GM12878 (cell line): Measurements from ENCODE around the gene MB. TPM values are rescaled to one million over a fixed set of nuclear protein-coding genes. Genes with fewer than 3 reads are reported as not detected.

Experiments
- ATAC-seq: fragments of 200-7000 bp; cut with Tn5 transposase; 3 replicates; pipeline ENCODE4 v1.9.1; 2020; ENCODE audit warnings: mild to moderate bottlenecking, moderate library complexity
- BruUV-seq: library from RNA; stranded (reverse); fragments of 400-500 nt; replicated peaks from 2 replicates; lab custom pipeline; 2021; lab: Mats Ljungman, UMichigan
- CTCF ChIA-PET: fragments of 300-600 bp; sonication (Branson Sonifier 250); formaldehyde crosslinking; extraction: SDS; loops from one replicate; lab custom pipeline; 2021; ENCODE audit warnings: inconsistent platforms; lab: Yijun Ruan, JAX
- POLR2A ChIA-PET: fragments of 350-600 bp; formaldehyde crosslinking; extraction: SDS; loops from one replicate; lab custom pipeline; 2021; ENCODE audit warnings: inconsistent platforms; lab: Charles Lee
- RAD21 ChIA-PET: fragments of 300-600 bp; sonication (Branson Sonifier 250); formaldehyde crosslinking; loops from one replicate; lab custom pipeline; 2023; ENCODE audit warnings: antibody characterized with exemption; ENCODE audit not compliant: unreplicated experiment; lab: Charles Lee
- SMC1A ChIA-PET: fragments of 300-600 bp; sonication (Branson Sonifier 250); formaldehyde crosslinking; loops from one replicate; lab custom pipeline; 2023; ENCODE audit not compliant: unreplicated experiment, uncharacterized antibody; lab: Charles Lee
- DNase-seq: peaks from one replicate; pipeline ENCODE4 v3.0.0-alpha.2; 2011; ENCODE audit warnings: low read depth, low spot score
- FAIRE-seq: peaks from 3 replicates; lab custom pipeline; 2011; peaks lifted over from hg19 to GRCh38; lab: Jason Lieb, UNC
- H2AFZ ChIP-seq: 2 replicates; pipeline ENCODE4 v1.6.0; 2011; ENCODE audit warnings: low read depth, low read length, control low read depth; ENCODE audit not compliant: control insufficient read depth
- H3K27ac ChIP-seq: 2 replicates; pipeline ENCODE4 v1.5.1; 2011; ENCODE audit warnings: control low read depth; ENCODE audit not compliant: control insufficient read depth, insufficient read depth
- H3K27me3 ChIP-seq, 2 experiments: replicated peaks in 1 of 2; 2 replicates each; pipeline versions ENCODE4 v1.6.0 to v1.6.1; 2011; ENCODE audit warnings: low read length in 1 of 2; ENCODE audit not compliant: control insufficient read depth in 2 of 2, insufficient read depth in 2 of 2
- H3K36me3 ChIP-seq, 2 experiments: 2 replicates each; pipeline ENCODE4 v1.5.1; 2011; ENCODE audit warnings: low read length in 1 of 2; ENCODE audit not compliant: control insufficient read depth in 2 of 2, insufficient read depth in 2 of 2
- H3K4me1 ChIP-seq: 2 replicates; pipeline ENCODE4 v1.6.1; 2011; ENCODE audit warnings: mild to moderate bottlenecking, low read length, moderate library complexity, mixed read lengths; ENCODE audit not compliant: control insufficient read depth, insufficient read depth
- H3K4me2 ChIP-seq: 2 replicates; pipeline ENCODE4 v1.6.0; 2011; ENCODE audit warnings: control low read depth; ENCODE audit not compliant: control insufficient read depth, insufficient read depth
- H3K4me3 ChIP-seq: fragments of 200-600 bp; sonication (generic); 2 replicates; pipeline ENCODE4 v1.5.1; 2016
- H3K79me2 ChIP-seq: 2 replicates; pipeline ENCODE4 v1.6.0; 2011; ENCODE audit warnings: low read length; ENCODE audit not compliant: control insufficient read depth, insufficient read depth
- H3K9ac ChIP-seq: 2 replicates; pipeline ENCODE4 v1.8.0; 2011; ENCODE audit warnings: low read length, control low read depth, mixed read lengths; ENCODE audit not compliant: control insufficient read depth, insufficient read depth
- H3K9me3 ChIP-seq: replicated peaks from 3 replicates; pipeline ENCODE4 v1.5.1; 2011; ENCODE audit warnings: mild to moderate bottlenecking, low read length; ENCODE audit not compliant: control insufficient read depth, insufficient read depth
- H4K20me1 ChIP-seq: 2 replicates; pipeline ENCODE4 v1.6.0; 2011; ENCODE audit not compliant: control insufficient read depth, insufficient read depth
- ASH2L ChIP-seq: fragments of 300-600, 200-600 bp; sonication (generic); IDR thresholded peaks from 2 replicates; pipeline ENCODE4 v1.6.1; 2017; ENCODE audit warnings: low read depth, mild to moderate bottlenecking, borderline replicate concordance
- ATF7 ChIP-seq: fragments of 450-650 bp; IDR thresholded peaks from 2 replicates; pipeline ENCODE4 v1.6.1; 2016; ENCODE audit warnings: low read depth, mild to moderate bottlenecking
- EP300 ChIP-seq, 2 experiments: fragments of 150-350 bp in 1 of 2; IDR thresholded peaks; 2 replicates each; pipeline ENCODE4 v1.6.1; 2011 to 2012; ENCODE audit warnings: low read depth in 2 of 2, low read length in 2 of 2, borderline replicate concordance in 1 of 2, improper control_type of control experiment in 1 of 2, inconsistent platforms in 1 of 2; ENCODE audit not compliant: control insufficient read depth in 1 of 2
- IKZF1 ChIP-seq: fragments of 450-650 bp; conservative IDR thresholded peaks from 2 replicates; pipeline ENCODE4 v1.6.1; 2017; ENCODE audit warnings: antibody characterized with exemption, mild to moderate bottlenecking
- POLR2A ChIP-seq: IDR thresholded peaks from 2 replicates; pipeline ENCODE4 v1.6.1; 2011; ENCODE audit warnings: low read depth, mild to moderate bottlenecking, low read length
- POLR2AphosphoS2 ChIP-seq: IDR thresholded peaks from 2 replicates; pipeline ENCODE4 v1.6.1; 2011; ENCODE audit warnings: low read depth, mild to moderate bottlenecking, low read length, improper control_type of control experiment, moderate library complexity
- REST ChIP-seq: IDR thresholded peaks from 2 replicates; pipeline ENCODE4 v1.6.1; 2012; ENCODE audit warnings: mild to moderate bottlenecking, low read depth, low read length
- SIX5 ChIP-seq: IDR thresholded peaks from 2 replicates; pipeline ENCODE4 v1.6.1; 2011; ENCODE audit warnings: mild to moderate bottlenecking, low read depth, low read length, moderate library complexity; ENCODE audit not compliant: severe bottlenecking
- TAF1 ChIP-seq: IDR thresholded peaks from 2 replicates; pipeline ENCODE4 v1.6.1; 2011; ENCODE audit warnings: mild to moderate bottlenecking, low read depth, low read length, borderline replicate concordance
- TCF3 ChIP-seq: IDR thresholded peaks from 2 replicates; pipeline ENCODE4 v1.6.1; 2012; ENCODE audit warnings: low read depth, mild to moderate bottlenecking, low read length, borderline replicate concordance; ENCODE audit not compliant: insufficient read depth
- ZNF384 ChIP-seq: IDR thresholded peaks from 2 replicates; pipeline ENCODE4 v1.6.1; 2012; ENCODE audit warnings: low read depth, mild to moderate bottlenecking, low read length, improper control_type of control experiment, borderline replicate concordance
- WGBS: methylation state at CpG from one replicate; pipeline ENCODE4 v1.1.6; 2016; ENCODE audit warnings: low lambda C conversion rate; ENCODE audit not compliant: insufficient replicate concordance, insufficient coverage; ENCODE audit errors: missing lambda C conversion rate; 5-methylcytosine and 5-hydroxymethylcytosine counted together
- in situ Hi-C: fragments of 300-500 bp; cut with MboI; formaldehyde crosslinking; loops from 9 replicates; pipeline ENCODE4 v1.14.3; 2018; ENCODE audit warnings: mixed read lengths
- intact Hi-C: fragments of 100-400 bp; cut with micrococcal nuclease; formaldehyde crosslinking; loops from one replicate; pipeline ENCODE4 v1.14.2; 2022; ENCODE audit not compliant: unreplicated experiment
- polyA plus RNA-seq, 11 experiments: library from polyadenylated mRNA; depleted of rRNA in 4 of 11; unstranded in 6 of 11; stranded (reverse) in 5 of 11; fragments of >200 nt; fragmentation: Nextera tagmentation in 4 of 11; fragmentation: Illumina TruSeq in 1 of 11; extraction: Ambion mirVana in 4 of 11; extraction: Trizol in 1 of 11; gene quantifications; 1 replicate in 1 of 11; 2 replicates in 10 of 11; pipeline versions ENCODE4 v1.2.1 to v1.2.3, GENCODE V29; 2011 to 2016; ENCODE audit warnings: inconsistent platforms in 2 of 11, missing spikeins in 2 of 11, low read depth in 1 of 11
- total RNA-seq, 4 experiments: library from RNA; depleted of rRNA in 3 of 4; stranded (reverse); fragments of >200 nt in 3 of 4; fragmentation: Illumina TruSeq in 1 of 4; extraction: Trizol in 1 of 4; gene quantifications; 2 replicates each; pipeline versions ENCODE4 v1.2.1 to v1.2.3, GENCODE V29; 2013 to 2021

Gene MB
- total and polyA plus RNA-seq, 10 of the 15 experiments (the other 5 are each of a cell fraction or from before 2014, with no cell fraction given) = 0.09 to 0.41 (median 0.23) TPM; not detected in 3

GRCh38 chr22:35582218-35582860, 34.8 kb downstream of the MB start:
- no peak for TF ChIP-seq POLR2AphosphoS2
- H3K4me1 ChIP-seq = no peaks in the 10 kb centered on the region
- H3K27ac ChIP-seq = no peak overlapping the region
- H3K4me2 ChIP-seq = no peak overlapping the region
- H3K9ac ChIP-seq = no peak overlapping the region
- no peak; the same call in 2 of the 3 replicates for ATAC-seq
- no peaks in the 10 kb centered on the region; a peak in 1 of 4 replicates for H3K27me3 ChIP-seq
- no peak for FAIRE-seq
- RAD21 ChIA-PET = interaction anchor here (1.5 to 2.8 kb wide), 3 partner anchors 152 to 231 kb away, joined by 4 to 30 read pairs (median 6); no protein-coding TSS in a partner anchor
- H3K36me3 ChIP-seq = no peaks in the 10 kb centered on the region
- 44% methylated on average over 11 of the region's 11 CpGs for WGBS
- intact Hi-C loops = loop anchor here (5.0 kb wide), 2 partner anchors 150 to 170 kb away; no protein-coding TSS in a partner anchor
- no peaks in the 10 kb centered on the region for H3K9me3 ChIP-seq
- H2AFZ ChIP-seq = no peak overlapping the region
- SMC1A ChIA-PET = interaction anchor here (0.9 to 4.1 kb wide), 8 partner anchors 38 to 275 kb away, joined by 3 to 19 read pairs (median 6); no protein-coding TSS in a partner anchor
- in situ Hi-C loops = loop anchor here (5.0 kb wide), 1 partner anchor 230 kb away; no protein-coding TSS in a partner anchor
- no peaks in the 10 kb centered on the region; the same call in 1 of the 2 replicates for H4K20me1 ChIP-seq
- CTCF ChIA-PET = interaction anchor here (0.6 to 6.7 kb wide), 11 partner anchors 39 to 351 kb away, joined by 3 to 91 read pairs (median 3); no protein-coding TSS in a partner anchor
- H3K4me3 ChIP-seq = no peak overlapping the region
- POLR2A ChIA-PET = interaction anchor here (0.6 to 1.5 kb wide), 2 partner anchors 108 to 229 kb away, joined by 3 read pairs; no protein-coding TSS in a partner anchor
- no peak for DNase-seq
- H3K79me2 ChIP-seq = no peaks in the 10 kb centered on the region
- no TSS peak for BruUV-seq

GRCh38 chr22:35581023-35581413, 36.1 kb downstream of the MB start:
- ChIA-PET CTCF (interaction anchor here (0.5 to 6.7 kb wide), 4 partner anchors 170 to 507 kb away, joined by 3 to 91 read pairs (median 7); no protein-coding TSS in a partner anchor), RAD21 (interaction anchor here (1.0 to 1.5 kb wide), 2 partner anchors 150 to 230 kb away, joined by 3 to 4 read pairs; no protein-coding TSS in a partner anchor), SMC1A (interaction anchor here (1.6 to 2.5 kb wide), 2 partner anchors 210 to 230 kb away, joined by 3 to 19 read pairs; no protein-coding TSS in a partner anchor), POLR2A (interaction anchor here (1.5 kb wide), 1 partner anchor 227 kb away, joined by 3 read pairs; no protein-coding TSS in a partner anchor)
- no peak overlapping the region for H3K9ac ChIP-seq
- no peak overlapping the region for H2AFZ ChIP-seq
- no peak for ATAC-seq
- H4K20me1 ChIP-seq = no peaks in the 10 kb centered on the region; the same call in 1 of the 2 replicates
- intact Hi-C loops = loop anchor here (5.0 kb wide), 2 partner anchors 149 to 169 kb away; no protein-coding TSS in a partner anchor
- no peaks in the 10 kb centered on the region for H3K79me2 ChIP-seq
- 34% methylated on average over 4 of the region's 5 CpGs for WGBS
- no peak overlapping the region for H3K4me2 ChIP-seq
- H3K36me3 ChIP-seq = no peaks in the 10 kb centered on the region
- no peak overlapping the region for H3K27ac ChIP-seq
- H3K4me1 ChIP-seq = no peaks in the 10 kb centered on the region
- peaks cover 0 to 1% of the 10 kb centered on the region in 2 experiments; a peak in 1 of 4 replicates for H3K27me3 ChIP-seq
- no peak for FAIRE-seq
- no TSS peak for BruUV-seq
- no peak for DNase-seq
- H3K4me3 ChIP-seq = no peak overlapping the region
- H3K9me3 ChIP-seq = no peaks in the 10 kb centered on the region
- in situ Hi-C loops = loop anchor here (5.0 kb wide), 1 partner anchor 229 kb away; no protein-coding TSS in a partner anchor
- TF ChIP-seq ATF7 (no peak), TCF3 (no peak), EP300 (IDR thresholded peaks at IDR 0.05; ENCODE audit: borderline replicate concordance in 1 of 2, control insufficient read depth in 1 of 2, low read depth in 2 of 2, low read length in 2 of 2) (no peak), ZNF384 (no peak), SIX5 (no peak), TAF1 (no peak), ASH2L (no peak), IKZF1 (no peak), POLR2A (no peak), REST (no peak)
